Measurements from ENCODE around the gene EYA4. TPM values are rescaled to one million over a fixed set of nuclear protein-coding genes. Genes with fewer than 3 reads are reported as not detected.

The EYA4 gene
- total RNA-seq, 2 experiments from 2014 or later, result not detected

DNA sequence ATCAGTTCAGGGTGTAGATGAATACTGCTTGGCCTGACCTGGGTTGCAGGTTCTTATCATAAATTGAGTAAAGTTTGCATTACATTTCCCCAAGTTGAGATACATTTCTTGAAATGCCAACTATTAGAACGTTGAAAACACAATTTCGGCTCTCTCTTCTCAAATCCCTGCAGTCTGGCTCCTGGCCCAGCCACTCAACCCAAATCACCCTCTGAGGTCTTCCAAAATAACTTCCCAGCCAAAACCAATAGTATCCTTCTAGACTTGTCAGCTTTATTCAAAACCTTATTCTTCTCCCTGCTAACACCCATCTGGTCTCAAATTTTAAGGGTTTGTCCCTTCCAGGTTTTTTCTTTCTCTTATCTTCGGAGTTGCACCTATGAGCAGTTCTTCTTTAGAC is 263.6 kb downstream of the EYA4 start:
- no peak for DNase-seq (ENCODE audit: low spot score)
- intact Hi-C loops (cut with micrococcal nuclease; ENCODE audit: unreplicated experiment), result no loop called here
- Histone ChIP-seq H3K9me2 (ENCODE audit: insufficient read depth, low read length) (no peaks in the 10 kb centered on the region), H3K9me3 (ENCODE audit: low read length) (no peaks in the 10 kb centered on the region), H3K27ac (ENCODE audit: low read depth, low read length, poor library complexity, severe bottlenecking) (no peak overlapping the region), H4K20me1 (ENCODE audit: insufficient read depth, low read length) (no peaks in the 10 kb centered on the region), H3K4me3 (ENCODE audit: low read depth, low read length, poor library complexity, severe bottlenecking) (no peak overlapping the region), H3K4me1 (ENCODE audit: insufficient read depth, low read length, poor library complexity, severe bottlenecking) (no peaks in the 10 kb centered on the region), H3K79me2 (ENCODE audit: insufficient read depth, low read depth, low read length) (no peaks in the 10 kb centered on the region), H2AFZ (ENCODE audit: low read length) (no peak overlapping the region), H3K4me2 (ENCODE audit: low read length) (no peak overlapping the region), H3K36me3 (ENCODE audit: insufficient read depth, low read length) (no peaks in the 10 kb centered on the region)
- no TSS peak for BruUV-seq (replicated peaks)
- ChIA-PET POLR2A (no interaction called here), CTCF (ENCODE audit: unreplicated experiment) (no interaction called here)
- TF ChIP-seq, protein P1, sequence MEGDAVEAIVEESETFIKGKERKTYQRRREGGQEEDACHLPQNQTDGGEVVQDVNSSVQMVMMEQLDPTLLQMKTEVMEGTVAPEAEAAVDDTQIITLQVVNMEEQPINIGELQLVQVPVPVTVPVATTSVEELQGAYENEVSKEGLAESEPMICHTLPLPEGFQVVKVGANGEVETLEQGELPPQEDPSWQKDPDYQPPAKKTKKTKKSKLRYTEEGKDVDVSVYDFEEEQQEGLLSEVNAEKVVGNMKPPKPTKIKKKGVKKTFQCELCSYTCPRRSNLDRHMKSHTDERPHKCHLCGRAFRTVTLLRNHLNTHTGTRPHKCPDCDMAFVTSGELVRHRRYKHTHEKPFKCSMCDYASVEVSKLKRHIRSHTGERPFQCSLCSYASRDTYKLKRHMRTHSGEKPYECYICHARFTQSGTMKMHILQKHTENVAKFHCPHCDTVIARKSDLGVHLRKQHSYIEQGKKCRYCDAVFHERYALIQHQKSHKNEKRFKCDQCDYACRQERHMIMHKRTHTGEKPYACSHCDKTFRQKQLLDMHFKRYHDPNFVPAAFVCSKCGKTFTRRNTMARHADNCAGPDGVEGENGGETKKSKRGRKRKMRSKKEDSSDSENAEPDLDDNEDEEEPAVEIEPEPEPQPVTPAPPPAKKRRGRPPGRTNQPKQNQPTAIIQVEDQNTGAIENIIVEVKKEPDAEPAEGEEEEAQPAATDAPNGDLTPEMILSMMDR (conservative IDR thresholded peaks at IDR 0.05; ENCODE audit: low read length), result no peak
- TF ChIP-seq EZH2phosphoT487 (IDR thresholded peaks at IDR 0.05; ENCODE audit: borderline replicate concordance, low read depth, low read length), result no peak

DNA sequence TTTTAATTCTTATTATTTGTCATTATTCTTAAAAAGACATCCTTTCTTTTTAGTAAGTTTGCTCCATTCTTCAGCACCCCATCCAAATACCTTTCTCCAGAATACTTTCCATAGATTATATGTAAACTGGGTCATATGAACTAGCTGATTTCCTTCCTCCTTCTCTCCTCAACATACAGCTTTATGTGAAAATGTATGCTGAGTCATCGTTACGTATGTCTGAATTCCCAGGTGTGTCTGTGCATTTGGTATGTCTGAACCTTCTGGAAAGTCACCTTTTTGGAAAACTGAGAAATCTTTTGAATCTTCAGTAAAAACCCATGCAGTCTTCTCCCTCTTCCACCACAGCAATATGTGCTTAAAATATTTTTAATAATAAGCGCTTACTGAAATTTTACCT is 264.5 kb downstream of the EYA4 start:
- intact Hi-C loops (cut with micrococcal nuclease; ENCODE audit: unreplicated experiment), result no loop called here
- H3K27ac ChIP-seq (ENCODE audit: low read depth, low read length, poor library complexity, severe bottlenecking), result no peak overlapping the region
- ChIA-PET CTCF (ENCODE audit: unreplicated experiment) (no interaction called here), POLR2A (interaction anchor here (0.7 kb wide), 1 partner anchor 63 kb away, joined by 3 read pairs; no protein-coding TSS in a partner anchor)
- H3K9me3 ChIP-seq (ENCODE audit: low read length), result no peaks in the 10 kb centered on the region
- no TSS peak for BruUV-seq (replicated peaks)
- H2AFZ ChIP-seq (ENCODE audit: low read length), result no peak overlapping the region
- H3K9me2 ChIP-seq (ENCODE audit: insufficient read depth, low read length), result no peaks in the 10 kb centered on the region
- no peaks in the 10 kb centered on the region for H3K79me2 ChIP-seq (ENCODE audit: insufficient read depth, low read depth, low read length)
- H3K4me3 ChIP-seq (ENCODE audit: low read depth, low read length, poor library complexity, severe bottlenecking), result no peak overlapping the region
- no peaks in the 10 kb centered on the region for H4K20me1 ChIP-seq (ENCODE audit: insufficient read depth, low read length)
- no peak for DNase-seq (ENCODE audit: low spot score)
- no peak overlapping the region for H3K4me2 ChIP-seq (ENCODE audit: low read length)
- H3K36me3 ChIP-seq (ENCODE audit: insufficient read depth, low read length), result no peaks in the 10 kb centered on the region
- TF ChIP-seq EZH2phosphoT487 (IDR thresholded peaks at IDR 0.05; ENCODE audit: borderline replicate concordance, low read depth, low read length), result no peak
- TF ChIP-seq, protein P1 (conservative IDR thresholded peaks at IDR 0.05; ENCODE audit: low read length), result no peak
- no peaks in the 10 kb centered on the region for H3K4me1 ChIP-seq (ENCODE audit: insufficient read depth, low read length, poor library complexity, severe bottlenecking)

DNA sequence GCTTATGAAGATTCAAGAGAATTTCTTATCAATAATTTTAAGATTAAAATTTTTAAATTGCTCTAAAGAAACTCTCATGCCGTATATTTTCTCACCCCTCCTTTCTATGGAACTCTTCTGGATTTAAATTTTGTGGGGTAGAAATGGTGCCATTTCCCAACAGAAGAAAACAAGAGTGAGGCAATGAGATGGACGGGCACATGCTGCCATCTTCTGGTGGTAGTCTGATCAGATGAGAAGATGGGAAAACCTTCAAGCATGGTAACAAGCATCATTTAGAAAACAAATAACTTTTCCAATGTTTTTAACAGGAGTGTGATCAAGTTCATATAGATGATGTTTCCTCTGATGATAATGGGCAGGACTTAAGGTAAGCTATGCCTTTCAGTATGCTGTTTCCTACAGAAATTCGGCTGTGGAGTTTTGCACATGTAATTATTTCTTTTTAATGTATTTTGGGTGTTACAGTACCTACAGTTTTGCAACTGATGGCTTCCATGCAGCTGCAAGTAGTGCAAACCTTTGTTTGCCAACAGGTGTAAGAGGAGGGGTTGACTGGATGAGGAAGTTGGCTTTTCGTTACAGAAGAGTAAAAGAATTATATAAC is 271.4 kb downstream of the EYA4 start:
- no peaks in the 10 kb centered on the region for H3K9me2 ChIP-seq (ENCODE audit: insufficient read depth, low read length)
- no peak overlapping the region for H3K4me3 ChIP-seq (ENCODE audit: low read depth, low read length, poor library complexity, severe bottlenecking)
- no peak for TF ChIP-seq EZH2phosphoT487 (IDR thresholded peaks at IDR 0.05; ENCODE audit: borderline replicate concordance, low read depth, low read length)
- TF ChIP-seq, protein P1 (conservative IDR thresholded peaks at IDR 0.05; ENCODE audit: low read length), result peak; percentile 80
- H3K4me2 ChIP-seq (ENCODE audit: low read length), result no peak overlapping the region
- H4K20me1 ChIP-seq (ENCODE audit: insufficient read depth, low read length), result no peaks in the 10 kb centered on the region
- DNase-seq (ENCODE audit: low spot score), result peak; percentile 24
- no peaks in the 10 kb centered on the region for H3K36me3 ChIP-seq (ENCODE audit: insufficient read depth, low read length)
- intact Hi-C loops (cut with micrococcal nuclease; ENCODE audit: unreplicated experiment), result loop anchor here (5.0 to 10.0 kb wide), 2 partner anchors 550 to 678 kb away; no protein-coding TSS in a partner anchor
- no peaks in the 10 kb centered on the region for H3K9me3 ChIP-seq (ENCODE audit: low read length)
- POLR2A ChIA-PET, result no interaction called here
- H2AFZ ChIP-seq (ENCODE audit: low read length), result no peak overlapping the region
- no peak overlapping the region for H3K27ac ChIP-seq (ENCODE audit: low read depth, low read length, poor library complexity, severe bottlenecking)
- CTCF ChIA-PET (ENCODE audit: unreplicated experiment), result no interaction called here
- no TSS peak for BruUV-seq (replicated peaks)
- no peaks in the 10 kb centered on the region for H3K79me2 ChIP-seq (ENCODE audit: insufficient read depth, low read depth, low read length)
- H3K4me1 ChIP-seq (ENCODE audit: insufficient read depth, low read length, poor library complexity, severe bottlenecking), result no peaks in the 10 kb centered on the region

Data from OCI-LY7 (cell line).